Amygdala (tissue), 56 donors: ENCODE data around the gene GTPBP6.
"Not testable (repeated sequence)": the region's sequence is repeated elsewhere in the genome, so short reads cannot be mapped to it uniquely, and the experiment has no call there.

Experiments
- DNase-seq, 56 donors: peaks; one replicate each; lab custom pipeline; 2025; lab: John Stamatoyannopoulos, UW

GTPBP6 gene

DNA sequence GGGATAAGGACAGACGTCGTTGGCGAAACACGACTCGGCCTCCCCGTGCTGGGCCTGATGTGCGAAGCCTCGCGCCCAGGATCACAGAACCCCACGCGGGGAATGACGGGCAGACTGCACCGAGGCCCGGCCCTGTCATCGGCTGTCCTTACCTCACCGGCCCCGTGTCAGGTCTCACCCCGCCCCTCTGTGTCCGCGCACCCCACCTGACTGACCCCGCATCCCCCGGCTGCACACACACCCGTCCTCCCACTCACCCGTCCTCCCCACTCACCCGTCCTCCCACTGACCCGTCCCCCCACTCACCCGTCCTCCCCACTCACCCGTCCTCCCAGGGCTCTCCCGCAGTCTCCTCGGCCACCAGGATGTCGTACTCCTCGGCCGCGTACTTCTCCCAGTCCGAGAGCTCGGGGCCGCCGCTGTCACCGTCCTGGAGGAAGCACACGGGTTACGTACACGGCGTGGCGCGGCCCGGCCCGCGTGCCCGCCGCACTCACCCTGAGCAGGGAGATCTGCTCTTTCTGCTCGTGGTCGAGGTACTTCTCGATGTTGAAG lies 19.8 kb upstream of the GTPBP6 start:
- DNase-seq: no peak

DNA sequence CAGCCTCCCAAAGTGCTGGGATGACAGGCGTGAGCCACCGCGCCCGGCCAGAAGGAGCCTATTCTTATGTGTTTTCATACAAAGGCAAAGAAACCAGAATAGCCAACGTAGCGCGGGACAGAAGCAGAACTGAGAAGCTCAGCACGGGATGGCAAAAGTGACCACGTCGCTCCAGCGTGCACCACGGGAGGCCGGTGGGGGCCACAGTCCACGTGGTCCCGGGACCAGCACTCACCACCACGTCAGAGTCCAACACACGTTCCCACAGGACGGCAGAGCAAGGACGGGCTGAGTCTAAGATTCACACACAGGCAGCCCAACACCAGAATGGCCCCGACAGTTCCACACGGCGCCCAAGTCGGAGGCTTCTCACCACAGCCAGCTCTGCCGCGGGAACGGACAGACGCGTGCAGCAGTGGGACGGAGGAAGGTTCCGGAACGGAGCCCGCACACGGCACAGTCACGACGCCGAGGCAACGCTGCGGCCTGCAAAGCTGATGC lies 18.8 kb upstream of the GTPBP6 start:
- DNase-seq: no peak

DNA sequence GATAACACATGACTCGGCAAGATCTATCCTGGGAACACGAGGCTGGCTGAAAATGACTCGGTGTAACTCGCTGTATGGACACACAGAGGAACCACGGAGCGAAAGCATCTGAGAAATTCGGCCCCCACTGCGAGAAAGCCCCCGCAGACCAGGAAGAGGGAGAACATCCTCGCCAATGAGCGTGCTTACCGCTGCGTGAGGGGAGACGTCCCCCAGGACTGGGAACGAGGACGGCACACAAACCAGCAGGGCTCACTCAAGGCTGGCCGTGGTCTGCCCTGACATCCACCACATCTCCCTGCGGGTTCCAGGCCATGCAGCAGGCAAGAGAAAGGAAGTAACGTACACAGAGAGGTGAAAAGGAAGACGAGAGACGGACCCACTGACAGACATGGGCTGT lies 17.6 kb upstream of the GTPBP6 start:
- DNase-seq: no peak

DNA sequence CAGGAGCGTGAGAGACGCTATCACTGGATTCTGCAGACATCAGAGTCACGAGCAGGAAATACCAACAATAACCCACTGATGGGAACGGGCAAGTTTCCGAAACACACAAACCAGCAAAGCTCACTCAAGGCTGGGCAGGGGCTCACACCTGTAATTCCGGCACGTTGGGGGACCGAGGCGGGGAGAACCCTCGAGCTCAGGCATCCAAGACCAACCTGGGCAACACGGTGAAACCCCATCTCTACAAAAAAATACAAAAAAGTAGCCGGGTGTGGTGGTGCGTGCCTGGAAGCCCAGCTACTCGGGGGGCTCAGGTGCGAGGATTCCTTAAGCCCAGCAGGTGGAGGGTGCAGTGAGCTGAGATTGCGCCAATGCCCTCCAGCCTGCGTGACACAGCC lies 17.2 kb upstream of the GTPBP6 start:
- DNase-seq: no peak

DNA sequence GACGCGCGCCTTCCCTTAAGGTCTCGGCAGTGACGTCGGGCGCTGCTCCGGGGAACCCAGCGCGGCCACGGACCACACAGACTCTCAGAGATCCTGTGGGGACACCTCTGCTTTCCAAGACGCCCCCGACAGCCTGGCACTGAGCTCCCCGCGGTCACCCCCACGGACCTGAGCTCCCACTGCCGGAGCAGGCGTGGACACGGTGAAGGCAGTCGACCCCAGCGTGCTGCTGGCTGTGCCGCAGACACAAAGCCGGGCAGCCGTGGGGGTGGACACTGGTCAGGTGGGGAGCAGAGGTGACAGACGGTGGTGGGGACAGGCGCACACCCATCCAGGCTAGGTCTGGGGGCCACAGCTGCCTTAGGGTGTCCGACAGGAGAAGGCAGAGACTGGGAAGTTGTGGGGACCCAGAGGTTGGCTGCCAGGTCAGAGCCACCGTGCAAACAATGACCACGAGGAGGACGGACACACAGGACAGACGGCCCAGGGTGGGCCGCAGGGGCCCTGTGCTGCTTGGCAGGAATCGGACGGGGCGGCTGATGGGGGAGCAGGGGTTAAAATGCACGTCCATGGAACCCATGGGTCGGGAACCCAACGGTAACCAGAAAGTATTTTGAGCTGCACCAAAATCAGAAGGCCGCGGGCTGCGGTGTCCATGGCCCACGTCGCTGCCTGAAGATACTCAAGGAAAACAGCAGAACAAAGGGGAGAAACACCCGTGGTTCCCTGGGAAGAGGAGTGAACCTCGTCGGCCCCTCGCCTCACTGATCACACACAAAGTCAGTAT lies 16.6 kb upstream of the GTPBP6 start:
- DNase-seq: no peak

DNA sequence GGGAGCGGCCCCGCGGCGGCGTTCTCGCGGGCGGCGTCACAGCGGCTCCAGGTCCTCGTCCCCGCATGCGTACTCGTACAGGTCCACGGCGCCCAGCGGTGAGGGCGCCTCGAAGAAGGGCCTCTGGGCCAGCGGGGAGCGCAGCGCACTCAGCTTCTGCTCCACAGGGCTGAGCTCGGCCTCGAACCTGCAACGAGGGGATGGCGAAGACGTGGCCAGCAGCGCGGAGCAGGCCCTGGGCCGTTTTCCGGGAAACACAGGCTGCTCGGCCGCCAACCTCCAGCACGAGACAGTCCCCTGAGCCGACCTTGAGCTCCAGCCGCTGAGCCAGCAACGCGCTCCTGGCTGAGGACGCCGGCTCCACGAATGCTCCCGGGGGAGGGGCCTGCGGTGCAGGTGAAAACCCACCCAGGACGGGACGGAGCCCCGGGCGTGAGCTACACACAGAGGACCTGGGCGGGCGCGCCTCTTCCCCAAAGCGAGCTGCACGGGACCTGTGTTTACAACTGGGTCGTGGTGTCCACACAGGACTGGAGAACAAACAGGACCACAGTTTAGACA lies 15.8 kb upstream of the GTPBP6 start:
- DNase-seq: no peak

DNA sequence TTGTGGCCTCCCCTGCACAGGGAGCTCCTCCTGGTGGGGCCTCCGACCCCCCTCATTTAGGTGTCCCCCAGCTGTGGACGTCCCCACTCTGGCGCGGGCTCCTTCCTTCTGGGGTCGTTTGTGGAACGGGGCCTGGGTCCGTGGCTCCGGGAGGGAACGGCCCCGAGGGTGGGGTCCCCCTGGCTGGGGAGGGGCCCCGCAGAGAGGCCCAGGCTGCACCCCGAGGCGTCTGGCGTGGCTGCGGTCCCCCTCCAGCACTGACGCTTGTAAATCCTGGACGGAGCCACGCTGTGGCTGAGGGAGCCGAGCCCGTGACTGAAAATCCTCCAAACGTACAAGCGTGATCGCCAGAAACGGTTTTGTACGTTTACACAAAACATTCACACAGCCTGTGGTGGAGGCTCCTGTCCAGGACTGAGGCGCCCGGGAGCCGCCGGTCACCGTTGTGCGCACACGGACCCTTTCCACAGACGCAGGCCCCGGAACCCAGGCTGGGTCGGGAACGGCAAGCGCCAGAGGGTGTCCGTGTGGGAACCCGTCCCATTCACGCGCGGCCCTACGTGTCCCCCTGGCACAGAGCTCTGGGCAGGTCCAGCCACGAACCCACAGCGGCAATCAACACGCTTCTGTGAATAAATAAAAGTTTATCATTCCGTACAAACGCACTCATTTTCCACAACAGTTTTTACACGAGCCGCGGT lies 15.2 kb upstream of the GTPBP6 start:
- DNase-seq: no peak

DNA sequence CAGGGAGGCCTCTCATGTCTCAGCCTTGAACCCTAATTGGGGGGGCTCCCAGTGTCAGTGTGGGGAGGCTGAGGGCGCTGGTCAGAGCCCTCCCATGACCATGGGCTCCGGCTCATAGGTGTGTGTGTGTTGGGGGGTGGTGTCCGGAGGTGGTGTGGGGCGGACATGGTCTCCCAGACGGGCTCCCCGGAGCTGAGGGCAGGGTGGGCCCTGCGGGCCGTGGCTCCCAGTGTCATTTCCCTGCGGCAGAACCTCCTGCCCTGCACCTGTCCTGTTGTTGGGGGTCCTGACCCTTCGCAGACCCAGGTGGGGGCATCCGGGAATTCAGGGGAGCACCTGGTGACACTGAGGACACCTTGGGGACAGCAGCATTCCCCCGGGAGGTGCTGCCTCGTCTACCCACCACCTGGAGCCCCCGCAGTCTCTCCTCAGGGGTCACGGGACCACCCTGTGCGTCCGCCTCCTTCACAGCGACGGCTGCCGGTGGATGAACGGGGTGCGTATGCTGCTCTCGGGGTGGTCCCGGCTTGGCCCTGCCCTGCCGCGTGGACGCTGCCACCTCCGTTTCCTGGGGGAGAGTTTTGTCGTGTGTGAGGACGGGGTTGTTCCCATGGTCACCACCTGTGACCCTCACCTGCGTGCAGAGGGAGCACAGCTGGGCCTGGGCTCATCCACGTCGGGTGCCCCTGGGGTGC lies 14.5 kb upstream of the GTPBP6 start:
- no peak for DNase-seq

DNA sequence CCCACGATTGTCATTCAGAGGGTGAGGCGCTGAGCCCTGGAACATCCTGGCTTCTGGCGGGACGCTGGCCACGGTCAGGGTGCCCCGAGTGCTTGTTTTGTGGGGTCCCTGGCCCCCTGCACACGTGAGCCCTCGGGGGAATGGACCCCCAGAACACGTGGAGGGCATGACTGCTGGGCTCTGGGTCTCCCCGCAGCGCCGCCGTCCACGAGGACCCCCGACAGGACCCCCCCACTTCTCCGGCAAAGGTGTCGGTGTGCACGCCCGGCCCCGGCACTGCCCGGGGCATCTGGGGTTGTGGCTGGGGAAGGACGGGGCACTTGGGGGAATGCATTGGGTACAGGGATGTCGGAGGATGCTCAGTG lies 13.9 kb upstream of the GTPBP6 start:
- no peak for DNase-seq

DNA sequence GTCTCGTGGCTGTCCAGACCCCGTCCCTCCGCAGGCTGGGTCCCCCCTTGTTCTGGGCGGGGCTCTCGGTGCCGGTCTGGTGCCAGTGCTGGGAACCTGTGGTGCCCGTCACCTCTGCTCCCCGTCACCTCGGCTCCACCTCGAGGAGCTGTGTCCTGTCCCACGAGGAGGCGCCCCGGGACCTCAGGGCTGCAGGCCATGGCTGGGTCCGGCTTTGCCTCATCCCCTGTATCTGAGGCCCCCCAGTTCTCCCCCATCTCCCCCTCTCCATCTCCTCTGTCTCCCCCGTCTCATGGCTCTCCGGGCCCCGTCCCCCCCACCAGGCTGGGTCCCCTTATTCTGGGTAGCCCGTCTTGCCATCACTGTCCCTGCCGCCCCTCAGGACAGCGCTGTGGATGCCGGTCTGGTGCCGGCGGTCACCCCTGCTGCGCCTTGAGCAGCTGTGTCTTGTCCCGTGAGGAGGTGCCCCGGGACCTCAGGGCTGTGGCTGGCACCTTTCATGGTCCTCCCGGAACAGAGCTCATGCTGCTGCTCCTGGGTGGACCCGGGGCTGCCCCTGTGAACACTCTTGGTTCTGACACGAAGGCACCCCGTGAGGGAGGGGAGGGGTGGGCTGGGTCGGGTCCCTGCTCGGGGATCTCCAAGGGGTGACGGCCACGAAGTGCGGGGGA lies 13.4 kb upstream of the GTPBP6 start:
- no peak for DNase-seq

DNA sequence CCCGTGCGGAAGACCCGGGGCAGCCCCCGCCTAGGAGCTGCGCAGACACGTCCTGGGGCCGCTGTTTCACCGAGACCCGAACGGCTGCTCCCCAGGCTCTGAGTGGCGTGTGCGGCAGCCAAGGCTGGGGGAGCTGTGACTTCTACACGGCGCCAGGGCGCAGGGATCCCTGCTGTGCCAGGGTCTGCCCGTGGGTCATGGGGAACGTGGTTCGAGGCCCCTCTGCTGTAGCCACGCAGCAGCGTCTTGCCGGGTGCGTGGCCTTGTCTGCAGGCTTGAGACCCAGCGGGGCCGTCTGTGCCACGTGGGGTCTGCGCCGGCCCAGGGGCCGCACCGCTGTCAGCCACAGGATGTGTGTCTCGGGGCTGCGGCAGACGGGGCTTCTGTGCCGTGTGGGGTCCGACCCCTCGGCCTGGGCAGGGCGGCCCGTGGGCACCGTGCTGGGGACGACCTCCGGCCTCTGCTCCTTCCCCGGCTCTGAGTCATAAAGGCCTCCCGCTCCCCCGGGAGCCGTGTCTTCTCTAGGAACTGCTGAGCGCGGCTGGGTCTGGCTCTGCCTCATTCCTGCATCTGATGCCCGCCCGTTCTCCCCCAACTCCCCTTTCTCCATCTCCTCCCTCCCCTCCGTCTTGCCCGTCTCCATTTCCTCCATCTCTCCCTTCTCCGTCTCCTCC lies 12.7 kb upstream of the GTPBP6 start:
- no peak for DNase-seq

DNA sequence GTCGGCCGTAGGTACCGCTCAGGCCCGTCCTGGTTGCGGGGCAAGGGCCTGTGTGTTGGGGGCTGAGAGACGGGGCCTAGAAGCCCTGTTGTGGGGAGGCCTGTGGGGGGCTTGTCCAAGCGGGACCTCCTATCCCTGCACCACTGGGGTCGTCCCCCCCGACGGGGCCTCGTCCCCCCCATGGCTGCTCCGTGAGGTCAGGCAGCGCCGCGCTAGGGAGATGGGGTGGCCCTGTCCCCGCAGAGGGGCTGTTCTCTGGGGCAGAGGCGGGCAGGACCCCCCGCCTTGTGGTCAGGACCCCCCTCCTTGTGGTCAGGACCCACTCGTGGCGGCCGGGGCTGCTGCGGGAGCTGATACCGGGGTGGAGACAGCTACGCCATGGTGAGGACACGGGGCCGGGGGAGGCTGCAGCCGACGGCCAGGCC lies 12.1 kb upstream of the GTPBP6 start:
- no peak for DNase-seq

DNA sequence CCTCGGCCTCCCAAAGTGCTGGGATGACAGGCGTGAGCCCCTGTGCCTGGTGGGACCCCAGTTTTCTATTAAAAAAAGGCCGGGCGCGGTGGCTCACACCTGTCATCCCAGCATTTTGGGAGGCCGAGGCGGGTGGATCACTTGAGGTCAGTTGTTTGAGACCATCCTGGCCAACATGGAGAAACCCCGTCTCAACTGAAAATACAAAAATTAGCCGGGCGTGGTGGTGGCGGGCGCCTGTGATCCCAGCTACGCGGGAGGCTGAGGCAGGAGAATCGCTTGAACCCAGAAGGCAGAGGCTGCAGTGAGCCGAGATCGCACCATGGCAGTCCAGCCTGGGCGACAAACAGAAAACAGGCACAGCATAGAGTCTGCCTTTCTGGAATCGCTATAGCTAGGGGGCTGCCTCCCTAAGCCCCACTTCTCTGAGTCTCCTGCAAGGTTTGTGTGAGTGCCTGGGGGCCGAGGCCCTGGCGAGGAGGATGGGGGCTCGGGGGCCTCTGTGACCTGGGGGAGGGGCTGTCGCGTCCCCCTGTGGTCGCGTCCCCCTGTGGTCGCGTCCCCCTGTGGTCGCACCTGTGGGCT lies 11.6 kb upstream of the GTPBP6 start:
- DNase-seq: not testable (repeated sequence)

DNA sequence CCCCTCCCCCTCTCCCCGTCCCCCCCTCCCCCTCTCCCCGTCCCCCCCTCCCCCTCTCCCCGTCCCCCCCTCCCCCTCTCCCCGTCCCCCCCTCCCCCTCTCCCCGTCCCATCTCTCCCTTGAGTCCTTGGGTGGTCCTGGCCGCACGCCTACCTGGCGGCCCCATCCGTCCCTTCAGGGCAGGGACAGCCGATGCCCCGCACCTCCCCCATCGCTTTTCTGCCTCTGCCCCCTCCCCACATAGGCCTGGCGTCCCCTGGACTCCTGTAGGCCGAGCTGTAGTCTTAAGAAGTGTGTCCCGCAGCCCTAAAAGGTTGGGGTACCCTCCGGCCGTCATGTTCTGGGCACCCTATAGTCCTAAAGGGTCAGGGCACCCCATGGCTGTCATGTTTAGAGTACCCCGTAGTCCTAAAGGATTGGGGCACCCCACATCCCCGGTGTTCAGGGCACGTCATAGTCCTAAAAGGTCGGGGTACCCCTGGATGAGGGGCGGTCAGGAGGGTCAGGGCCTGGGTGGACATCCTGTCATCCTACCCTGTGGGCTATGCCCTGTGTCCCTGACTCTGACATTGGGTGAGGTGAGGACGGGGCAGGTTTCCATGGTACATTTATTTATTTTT lies 10.8 kb upstream of the GTPBP6 start:
- DNase-seq: no peak

DNA sequence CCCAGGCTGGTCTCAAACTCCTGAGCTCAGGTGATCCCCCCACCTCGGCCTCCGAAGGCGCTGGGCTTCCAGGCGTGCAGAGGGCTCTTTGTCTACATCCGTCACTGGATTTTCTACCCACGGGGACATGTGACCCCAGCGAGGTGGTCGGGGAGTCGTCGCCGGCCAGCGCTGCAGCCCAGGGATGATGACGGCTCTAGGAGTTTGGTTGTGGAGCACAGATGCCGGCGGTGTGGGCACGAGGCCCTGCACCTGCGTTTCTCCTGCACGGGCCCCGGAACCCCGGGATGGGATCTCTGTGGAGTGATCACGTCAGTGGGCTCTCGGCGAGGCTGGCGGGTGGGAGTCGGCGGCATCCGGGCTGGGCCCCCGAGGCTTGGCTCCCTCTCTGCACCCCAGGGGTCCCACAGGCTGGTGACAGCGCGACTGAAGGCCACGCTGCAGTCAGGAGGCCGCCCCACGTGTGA lies 9.1 kb upstream of the GTPBP6 start:
- DNase-seq: no peak

DNA sequence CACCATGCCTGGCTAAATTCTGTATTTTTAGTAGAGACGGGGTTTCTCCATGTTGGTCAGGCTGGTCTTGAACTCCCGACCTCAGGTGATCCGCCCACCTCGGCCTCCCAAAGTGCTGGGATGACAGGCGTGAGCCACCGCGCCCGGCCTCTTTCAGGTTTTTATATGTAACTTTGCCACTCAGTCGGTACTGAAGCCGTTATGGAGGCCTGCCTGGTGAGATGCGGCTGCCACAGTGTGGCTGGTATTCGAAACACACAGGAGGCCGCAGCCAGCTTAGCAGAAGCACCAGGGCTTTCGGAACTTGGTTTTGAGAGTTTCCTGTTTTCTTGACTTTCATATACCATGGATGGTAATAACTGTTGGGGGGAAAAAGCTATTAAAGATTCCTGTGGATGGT lies 6.1 kb upstream of the GTPBP6 start:
- not testable (repeated sequence) for DNase-seq

DNA sequence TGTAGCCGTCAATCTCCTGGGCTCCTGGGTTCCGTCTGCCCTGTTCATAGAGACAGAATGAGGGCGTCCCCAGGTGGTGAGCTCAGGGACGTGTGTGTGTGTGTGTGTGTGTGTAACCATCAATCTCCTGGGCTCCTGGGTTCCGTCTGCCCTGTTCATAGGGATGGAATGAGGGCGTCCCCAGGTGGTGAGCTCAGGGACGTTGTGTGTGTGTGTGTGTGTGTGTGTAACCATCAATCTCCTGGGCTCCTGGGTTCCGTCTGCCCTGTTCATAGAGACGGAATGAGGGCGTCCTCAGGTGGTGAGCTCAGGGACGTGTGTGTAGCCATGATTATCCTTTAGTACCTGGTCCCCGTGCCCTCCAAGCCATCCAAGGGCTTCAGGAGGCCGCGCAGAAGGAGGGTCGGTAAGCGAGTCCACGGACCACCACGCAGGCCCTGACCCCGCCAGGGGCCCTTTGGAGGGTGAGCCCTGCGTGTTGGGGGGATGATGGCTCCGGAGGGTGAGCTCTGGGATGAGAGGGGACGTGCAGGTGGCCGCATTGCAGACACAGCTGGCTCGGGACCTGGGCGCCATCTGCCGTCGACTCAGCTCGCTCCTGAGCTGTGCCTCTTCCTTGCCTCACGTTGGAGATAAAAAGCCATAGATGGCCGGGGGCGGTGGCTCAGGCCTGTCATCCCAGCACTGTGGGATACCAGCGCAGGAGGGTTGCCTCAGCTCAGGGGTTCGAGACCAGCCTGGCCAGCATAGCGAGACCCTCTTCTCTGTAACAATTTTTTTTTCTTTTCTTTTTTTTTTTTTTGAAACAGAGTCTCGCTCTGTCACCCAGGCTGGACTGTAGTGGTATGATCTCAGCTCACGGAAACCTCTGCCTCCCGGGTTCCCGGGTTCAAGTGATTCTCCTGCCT lies 5.4 kb upstream of the GTPBP6 start:
- DNase-seq: no peak
